ENCODE measurements around the gene PPP4R3A. TPM values are rescaled to one million over a fixed set of nuclear protein-coding genes. Genes with fewer than 3 reads are reported as not detected.
"Not testable (repeated sequence)": the region's sequence is repeated elsewhere in the genome, so short reads cannot be mapped to it uniquely, and the experiment has no call there.

The PPP4R3A gene
- total and polyA plus RNA-seq, 10 of the 15 experiments (the other 5 are each of a cell fraction or from before 2014, with no cell fraction given) = 19.4 to 97.8 (median 62.9) TPM

GRCh38 chr14:91409240-91409639 is 100.9 kb downstream of the PPP4R3A start:
- ChIA-PET SMC1A (ENCODE audit: uncharacterized antibody, unreplicated experiment) (interaction anchor here (0.6 to 1.3 kb wide), 12 partner anchors 9 to 346 kb away, joined by 3 to 13 read pairs (median 4); no protein-coding TSS in a partner anchor), RAD21 (ENCODE audit: unreplicated experiment) (interaction anchor here (0.7 to 1.8 kb wide), 2 partner anchors 9 to 53 kb away, joined by 3 to 6 read pairs; no protein-coding TSS in a partner anchor), POLR2A (interaction anchor here (0.7 to 1.4 kb wide), 4 partner anchors 11 to 94 kb away, joined by 3 to 10 read pairs (median 4); no protein-coding TSS in a partner anchor), CTCF (interaction anchor here (0.7 to 2.3 kb wide), 5 partner anchors 9 to 86 kb away, joined by 3 to 9 read pairs (median 5); no protein-coding TSS in a partner anchor)
- Histone ChIP-seq H3K4me2 (ENCODE audit: control insufficient read depth, insufficient read depth) (peak overlapping the region; percentile 81; the same call in 1 of the 2 replicates), H3K79me2 (ENCODE audit: control insufficient read depth, insufficient read depth, low read length) (peaks cover 96% of the 10 kb centered on the region), H3K4me1 (ENCODE audit: control insufficient read depth, insufficient read depth, low read length) (peaks cover 54% of the 10 kb centered on the region), H3K36me3 (ENCODE audit: control insufficient read depth in 2 of 2, insufficient read depth in 2 of 2, low read length in 1 of 2) (peaks cover 37 to 46% of the 10 kb centered on the region in 2 experiments), H4K20me1 (ENCODE audit: control insufficient read depth, insufficient read depth) (peaks cover 19% of the 10 kb centered on the region)
- BruUV-seq (replicated peaks); in situ Hi-C loops (cut with MboI); FAIRE-seq; H3K9ac ChIP-seq (ENCODE audit: control insufficient read depth, insufficient read depth, low read length); DNase-seq (ENCODE audit: low read depth, low spot score); H3K27ac ChIP-seq (ENCODE audit: control insufficient read depth, insufficient read depth); intact Hi-C loops (cut with micrococcal nuclease; ENCODE audit: unreplicated experiment); H3K9me3 ChIP-seq (replicated peaks; ENCODE audit: control insufficient read depth, insufficient read depth, low read length); H3K4me3 ChIP-seq; H3K27me3 ChIP-seq (replicated peaks in 1 of 2; ENCODE audit: control insufficient read depth in 2 of 2, insufficient read depth in 2 of 2, low read length in 1 of 2); H2AFZ ChIP-seq (ENCODE audit: control insufficient read depth, low read depth, low read length); ATAC-seq: not testable (repeated sequence)
- WGBS (ENCODE audit: insufficient coverage, insufficient replicate concordance, low lambda C conversion rate, missing lambda C conversion rate) = 83% methylated on average over 6 of the region's 6 CpGs

Small RNA genes lying within 50 kb of the gene (small RNA-seq; reads per million reads assigned to genes)
- not detected for gene AL133373.1

Other genes with a start within 250 kb of the PPP4R3A start
- 48.4 and 48.8 TPM in 2 replicates for gene CCDC88C, start 92.5 kb downstream of the PPP4R3A start, total RNA-seq (2014; rRNA removed)
- gene CCDC88C, start 92.5 kb downstream of the PPP4R3A start, total RNA-seq (2014; rRNA removed; fragmentation: Illumina TruSeq; extraction: Trizol) = 35.7 and 41.3 TPM in 2 replicates
- 71.3 and 79.6 TPM in 2 replicates for gene CCDC88C, start 92.5 kb downstream of the PPP4R3A start, total RNA-seq (2021)
- gene CCDC88C, start 92.5 kb downstream of the PPP4R3A start, polyA plus RNA-seq (2011; rRNA removed) = 37.2 and 39.7 TPM in 2 replicates
- gene CCDC88C, start 92.5 kb downstream of the PPP4R3A start, polyA plus RNA-seq (2014; fragmentation: Illumina TruSeq; extraction: Trizol) = 20.2 and 31.3 TPM in 2 replicates
- 1 to 10 TPM; 4.0 to 7.0 TPM for gene CCDC88C, start 92.5 kb downstream of the PPP4R3A start, polyA plus RNA-seq (2014; fragmentation: Nextera tagmentation; extraction: Ambion mirVana)
- gene CCDC88C, start 92.5 kb downstream of the PPP4R3A start, polyA plus RNA-seq (2014; rRNA removed) = 53.5 and 66.2 TPM in 2 replicates
- 10 to 100 TPM; 28.9 to 33.4 TPM for gene CCDC88C, start 92.5 kb downstream of the PPP4R3A start, polyA plus RNA-seq (2016; fragmentation: Nextera tagmentation; extraction: Ambion mirVana)
- gene CATSPERB, start 221.8 kb upstream of the PPP4R3A start, total RNA-seq (2014; rRNA removed) = not detected in 2 replicates
- not detected in 2 replicates for gene CATSPERB, start 221.8 kb upstream of the PPP4R3A start, total RNA-seq (2014; rRNA removed; fragmentation: Illumina TruSeq; extraction: Trizol)
- gene CATSPERB, start 221.8 kb upstream of the PPP4R3A start, total RNA-seq (2021) = not detected in 2 replicates
- gene CATSPERB, start 221.8 kb upstream of the PPP4R3A start, polyA plus RNA-seq (2011; rRNA removed) = not detected in 2 replicates
- gene CATSPERB, start 221.8 kb upstream of the PPP4R3A start, polyA plus RNA-seq (2014; fragmentation: Illumina TruSeq; extraction: Trizol) = not detected in 2 replicates
- not detected for gene CATSPERB, start 221.8 kb upstream of the PPP4R3A start, polyA plus RNA-seq (2014; fragmentation: Nextera tagmentation; extraction: Ambion mirVana)
- gene CATSPERB, start 221.8 kb upstream of the PPP4R3A start, polyA plus RNA-seq (2014; rRNA removed) = not detected in 2 replicates
- gene CATSPERB, start 221.8 kb upstream of the PPP4R3A start, polyA plus RNA-seq (2016; fragmentation: Nextera tagmentation; extraction: Ambion mirVana) = not detected

All from GM12878 (cell line).